Neutrophil (primary cell): Measurements from ENCODE around the gene WNT5A.

ENCODE experiments used
- H3K27ac ChIP-seq: fragments of 200-600 bp; sonication (generic); 2 replicates; pipeline ENCODE4 v1.5.1; 2016; ENCODE audit warnings: mild to moderate bottlenecking, moderate library complexity
- H3K27me3 ChIP-seq: fragments of 200-600 bp; sonication (generic); 2 replicates; pipeline ENCODE4 v1.6.0; 2016; ENCODE audit warnings: mild to moderate bottlenecking
- H3K36me3 ChIP-seq: fragments of 200-600 bp; sonication (generic); 2 replicates; pipeline ENCODE4 v1.5.1; 2017
- H3K4me1 ChIP-seq, 2 experiments: fragments of 200-600 bp in 1 of 2; sonication (generic) in 1 of 2; 1 replicate in 1 of 2; 2 replicates in 1 of 2; pipeline versions ENCODE4 v1.5.1 to v1.6.1; 2013 to 2016; ENCODE audit warnings: low read depth in 1 of 2, low read length in 1 of 2, mild to moderate bottlenecking in 1 of 2, moderate library complexity in 1 of 2; ENCODE audit not compliant: control insufficient read depth in 1 of 2, insufficient read depth in 1 of 2
- H3K4me3 ChIP-seq, 2 experiments: fragments of 200-600 bp in 1 of 2; sonication (generic) in 1 of 2; 1 replicate in 1 of 2; 2 replicates in 1 of 2; pipeline ENCODE4 v1.5.1; 2013 to 2016; ENCODE audit warnings: low read depth in 1 of 2, low read length in 1 of 2, mild to moderate bottlenecking in 1 of 2, moderate library complexity in 1 of 2
- H3K9me3 ChIP-seq: fragments of 200-600 bp; sonication (generic); 2 replicates; pipeline ENCODE4 v1.5.1; 2016
- TF ChIP-seq, protein P1 (sequence below): fragments of 200-600 bp; sonication (generic); IDR thresholded peaks from 2 replicates; pipeline ENCODE4 v1.5.1; 2016; ENCODE audit warnings: antibody characterized with exemption

Gene WNT5A

DNA sequence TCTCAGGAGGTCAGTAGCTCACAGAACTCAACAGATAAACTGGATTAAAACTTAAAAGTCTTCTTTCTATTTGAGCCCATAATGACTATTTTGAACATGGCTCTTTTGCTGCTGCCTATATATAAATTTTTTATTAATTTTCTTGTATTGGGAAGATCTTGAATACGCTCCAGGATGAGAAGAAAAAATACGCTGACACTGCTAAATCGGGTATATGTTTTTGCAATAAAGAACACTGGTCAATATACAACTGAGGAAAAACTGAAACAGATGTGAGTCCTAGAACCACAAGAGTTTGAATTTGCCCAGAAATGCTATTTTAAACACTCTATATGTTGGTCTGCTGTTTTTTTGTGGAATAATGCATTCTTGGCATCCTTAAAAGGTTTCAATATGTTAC lies 20.6 kb downstream of the WNT5A start:
- Histone ChIP-seq H3K27me3 (peaks cover 5% of the 10 kb centered on the region), H3K27ac (no peak overlapping the region), H3K4me1 (no peaks in the 10 kb centered on the region), H3K9me3 (no peaks in the 10 kb centered on the region), H3K4me3 (no peak overlapping the region), H3K36me3 (no peaks in the 10 kb centered on the region)
- TF ChIP-seq, protein P1, sequence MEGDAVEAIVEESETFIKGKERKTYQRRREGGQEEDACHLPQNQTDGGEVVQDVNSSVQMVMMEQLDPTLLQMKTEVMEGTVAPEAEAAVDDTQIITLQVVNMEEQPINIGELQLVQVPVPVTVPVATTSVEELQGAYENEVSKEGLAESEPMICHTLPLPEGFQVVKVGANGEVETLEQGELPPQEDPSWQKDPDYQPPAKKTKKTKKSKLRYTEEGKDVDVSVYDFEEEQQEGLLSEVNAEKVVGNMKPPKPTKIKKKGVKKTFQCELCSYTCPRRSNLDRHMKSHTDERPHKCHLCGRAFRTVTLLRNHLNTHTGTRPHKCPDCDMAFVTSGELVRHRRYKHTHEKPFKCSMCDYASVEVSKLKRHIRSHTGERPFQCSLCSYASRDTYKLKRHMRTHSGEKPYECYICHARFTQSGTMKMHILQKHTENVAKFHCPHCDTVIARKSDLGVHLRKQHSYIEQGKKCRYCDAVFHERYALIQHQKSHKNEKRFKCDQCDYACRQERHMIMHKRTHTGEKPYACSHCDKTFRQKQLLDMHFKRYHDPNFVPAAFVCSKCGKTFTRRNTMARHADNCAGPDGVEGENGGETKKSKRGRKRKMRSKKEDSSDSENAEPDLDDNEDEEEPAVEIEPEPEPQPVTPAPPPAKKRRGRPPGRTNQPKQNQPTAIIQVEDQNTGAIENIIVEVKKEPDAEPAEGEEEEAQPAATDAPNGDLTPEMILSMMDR, result no peak

DNA sequence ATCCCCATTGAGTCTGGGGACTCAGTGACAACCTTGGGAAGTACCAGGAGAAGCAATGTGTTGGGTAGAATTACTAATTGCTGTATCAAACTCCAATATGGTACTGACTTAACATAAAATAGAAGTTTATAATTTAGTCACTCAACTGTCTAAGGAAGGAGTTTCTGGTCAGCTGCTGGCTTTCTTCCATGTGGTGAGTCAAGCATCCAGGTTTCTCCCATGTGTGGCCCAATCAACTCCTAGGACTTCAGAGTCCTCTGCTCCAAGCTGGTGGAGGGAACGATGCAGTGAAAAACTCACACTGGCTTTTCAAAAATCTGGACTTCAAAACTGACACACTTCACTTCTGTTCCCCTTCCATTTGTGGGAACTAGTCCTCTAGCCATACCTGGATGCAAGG lies 25.2 kb downstream of the WNT5A start:
- H3K36me3 ChIP-seq, result no peaks in the 10 kb centered on the region
- no peak overlapping the region for H3K27ac ChIP-seq
- H3K9me3 ChIP-seq, result no peaks in the 10 kb centered on the region
- H3K4me1 ChIP-seq, result no peaks in the 10 kb centered on the region
- H3K27me3 ChIP-seq, result peaks cover 5% of the 10 kb centered on the region
- TF ChIP-seq, protein P1, result no peak
- no peak overlapping the region for H3K4me3 ChIP-seq

DNA sequence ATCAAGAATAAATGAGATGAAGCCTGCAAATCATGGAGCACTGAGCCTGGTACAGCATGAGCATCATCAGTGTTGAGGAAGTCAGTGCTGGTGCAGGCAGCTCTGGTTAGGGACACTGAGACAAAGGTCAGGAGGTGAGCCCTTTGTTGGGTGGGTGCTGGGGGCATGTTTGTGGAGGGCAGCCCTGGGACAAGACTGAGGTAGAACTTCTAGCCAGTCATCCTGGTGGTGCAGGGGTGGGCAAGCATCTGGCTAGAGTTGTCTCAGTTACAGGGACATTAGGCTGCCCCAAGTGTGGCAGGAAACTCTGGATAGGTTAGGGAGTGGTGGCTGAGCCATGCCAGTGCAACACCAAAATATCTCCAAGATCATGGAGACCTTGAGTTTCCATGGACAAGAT lies 27.3 kb downstream of the WNT5A start:
- Histone ChIP-seq H3K27ac (no peak overlapping the region), H3K4me3 (no peak overlapping the region), H3K9me3 (no peaks in the 10 kb centered on the region), H3K36me3 (no peaks in the 10 kb centered on the region), H3K4me1 (no peaks in the 10 kb centered on the region), H3K27me3 (peaks cover 5% of the 10 kb centered on the region)
- TF ChIP-seq, protein P1, result no peak

DNA sequence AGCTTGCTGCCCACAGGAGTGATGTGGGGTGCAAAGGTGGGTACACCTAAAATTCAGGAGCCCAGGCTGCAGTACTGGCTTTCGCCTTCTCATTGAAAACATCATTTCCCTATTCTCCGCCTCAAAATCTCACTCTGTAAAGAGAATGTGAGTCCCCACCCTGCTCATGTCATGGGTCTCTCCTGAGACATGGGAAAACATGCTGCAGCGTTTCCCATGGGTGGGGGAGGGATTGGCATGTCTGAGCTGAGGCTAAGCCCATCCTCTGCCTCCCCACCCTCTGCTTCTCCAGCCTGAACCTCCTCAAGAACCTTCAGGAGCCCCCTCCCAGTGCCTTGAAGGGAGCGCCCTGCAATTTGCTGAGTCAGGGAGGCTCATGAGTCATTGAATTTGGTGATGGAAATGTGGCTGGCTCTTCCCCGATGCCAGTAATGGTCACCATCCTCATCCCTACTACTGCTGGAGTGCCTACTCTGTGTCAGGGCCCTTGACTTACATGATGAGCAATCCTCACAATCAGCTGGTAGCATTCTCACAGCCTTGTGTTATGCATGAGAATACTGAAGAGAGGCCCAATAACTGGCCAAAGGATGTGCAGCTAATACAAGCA lies 28.8 kb downstream of the WNT5A start:
- no peaks in the 10 kb centered on the region for H3K4me1 ChIP-seq
- H3K9me3 ChIP-seq, result no peaks in the 10 kb centered on the region
- H3K4me3 ChIP-seq, result no peak overlapping the region
- TF ChIP-seq, protein P1, result no peak
- H3K27me3 ChIP-seq, result no peaks in the 10 kb centered on the region
- H3K27ac ChIP-seq, result no peak overlapping the region
- no peaks in the 10 kb centered on the region for H3K36me3 ChIP-seq

DNA sequence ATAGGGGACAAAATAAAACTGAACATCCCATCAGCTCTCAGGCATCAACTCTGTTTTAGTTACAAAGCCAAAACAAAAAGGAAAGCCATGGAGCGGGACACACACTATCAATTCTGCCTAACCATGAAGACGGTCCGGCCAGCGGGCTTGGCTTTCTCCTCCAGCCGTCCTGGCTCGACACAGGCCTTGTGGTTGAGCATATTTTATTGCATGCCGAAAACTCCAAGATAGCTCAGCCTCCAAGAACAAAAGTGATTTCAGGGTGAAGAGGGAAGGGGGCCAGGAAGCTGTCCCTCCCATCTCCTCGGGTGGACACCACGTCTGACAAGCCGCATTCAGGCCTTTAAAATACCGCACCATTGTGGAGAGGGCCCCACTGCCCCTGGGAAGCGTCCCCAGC lies 31.2 kb downstream of the WNT5A start:
- no peaks in the 10 kb centered on the region for H3K9me3 ChIP-seq
- H3K4me3 ChIP-seq, result no peak overlapping the region
- no peaks in the 10 kb centered on the region for H3K4me1 ChIP-seq
- H3K36me3 ChIP-seq, result no peaks in the 10 kb centered on the region
- TF ChIP-seq, protein P1, result no peak
- no peaks in the 10 kb centered on the region for H3K27me3 ChIP-seq
- no peak overlapping the region for H3K27ac ChIP-seq

DNA sequence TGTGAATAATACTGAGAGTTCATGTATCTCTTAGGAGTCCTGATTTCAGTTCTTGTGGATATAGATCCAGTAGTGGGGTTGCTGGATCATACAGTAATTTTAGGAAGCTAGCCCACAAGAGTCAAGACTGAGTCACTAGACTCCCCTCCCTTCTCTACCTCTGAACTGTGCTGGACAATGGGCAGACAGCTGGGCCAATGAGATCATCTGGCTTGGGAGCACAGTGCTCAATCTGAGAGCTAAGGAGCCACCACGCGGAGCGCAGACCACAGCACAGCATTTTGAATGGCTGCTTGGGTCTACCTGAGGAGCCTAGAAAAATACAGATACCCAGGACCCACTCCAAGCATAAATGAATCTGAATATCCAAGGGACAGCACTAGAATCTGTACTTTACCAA lies 32.5 kb downstream of the WNT5A start:
- Histone ChIP-seq H3K27me3 (no peaks in the 10 kb centered on the region), H3K27ac (no peak overlapping the region), H3K9me3 (no peaks in the 10 kb centered on the region), H3K4me1 (no peaks in the 10 kb centered on the region), H3K4me3 (no peak overlapping the region), H3K36me3 (no peaks in the 10 kb centered on the region)
- TF ChIP-seq, protein P1, result no peak
